HG03025 (cell line): ENCODE results near the gene EFNA3.

ENCODE experiments used
- ATAC-seq: cut with Tn5 transposase; IDR thresholded peaks from one replicate; pipeline ENCODE4 v1.9.1; 2021; ENCODE audit warnings: mild to moderate bottlenecking, moderate library complexity; ENCODE audit not compliant: unreplicated experiment, low FRiP score

EFNA3 gene

DNA sequence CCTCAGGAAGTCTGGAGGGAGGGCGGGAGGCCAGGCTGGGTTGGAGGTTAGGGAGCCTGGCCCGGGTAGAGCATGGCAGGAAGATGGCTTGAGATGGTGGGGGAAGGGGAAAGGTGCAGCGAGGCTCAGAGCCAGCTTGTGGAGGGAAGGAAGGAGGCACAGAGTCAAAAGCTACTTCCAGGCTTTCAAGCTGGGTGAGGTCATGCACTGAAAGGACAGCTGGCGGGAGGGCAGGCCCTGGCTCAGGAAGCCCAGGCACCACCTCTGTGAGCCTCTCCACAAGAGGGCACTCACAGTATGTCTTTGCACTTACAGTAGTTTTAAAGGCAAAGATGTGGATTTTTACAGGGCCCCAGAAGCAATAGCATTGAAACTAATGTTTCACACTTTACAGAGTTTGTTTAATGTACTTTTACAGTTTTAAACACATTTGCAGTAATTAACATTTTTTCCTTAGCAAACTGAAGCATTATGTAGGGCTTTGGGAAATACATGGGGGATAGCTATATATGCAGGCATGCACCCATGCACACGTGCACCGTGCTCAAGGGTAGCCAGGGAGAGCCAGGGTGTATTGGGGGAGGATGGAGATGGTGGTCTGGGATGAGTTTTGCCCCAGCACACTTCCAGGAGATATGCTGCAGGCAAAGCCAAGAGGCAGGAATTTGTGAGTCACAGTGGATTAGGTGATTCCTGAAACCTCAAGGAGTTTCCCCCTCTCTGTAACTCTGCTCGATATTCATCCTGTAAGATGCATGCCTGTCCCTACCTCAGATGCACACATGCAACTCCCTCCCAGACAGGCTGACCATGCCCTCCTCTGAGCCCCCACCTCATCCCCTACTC, 33.6 kb upstream of the EFNA3 start:
- no peak for ATAC-seq

DNA sequence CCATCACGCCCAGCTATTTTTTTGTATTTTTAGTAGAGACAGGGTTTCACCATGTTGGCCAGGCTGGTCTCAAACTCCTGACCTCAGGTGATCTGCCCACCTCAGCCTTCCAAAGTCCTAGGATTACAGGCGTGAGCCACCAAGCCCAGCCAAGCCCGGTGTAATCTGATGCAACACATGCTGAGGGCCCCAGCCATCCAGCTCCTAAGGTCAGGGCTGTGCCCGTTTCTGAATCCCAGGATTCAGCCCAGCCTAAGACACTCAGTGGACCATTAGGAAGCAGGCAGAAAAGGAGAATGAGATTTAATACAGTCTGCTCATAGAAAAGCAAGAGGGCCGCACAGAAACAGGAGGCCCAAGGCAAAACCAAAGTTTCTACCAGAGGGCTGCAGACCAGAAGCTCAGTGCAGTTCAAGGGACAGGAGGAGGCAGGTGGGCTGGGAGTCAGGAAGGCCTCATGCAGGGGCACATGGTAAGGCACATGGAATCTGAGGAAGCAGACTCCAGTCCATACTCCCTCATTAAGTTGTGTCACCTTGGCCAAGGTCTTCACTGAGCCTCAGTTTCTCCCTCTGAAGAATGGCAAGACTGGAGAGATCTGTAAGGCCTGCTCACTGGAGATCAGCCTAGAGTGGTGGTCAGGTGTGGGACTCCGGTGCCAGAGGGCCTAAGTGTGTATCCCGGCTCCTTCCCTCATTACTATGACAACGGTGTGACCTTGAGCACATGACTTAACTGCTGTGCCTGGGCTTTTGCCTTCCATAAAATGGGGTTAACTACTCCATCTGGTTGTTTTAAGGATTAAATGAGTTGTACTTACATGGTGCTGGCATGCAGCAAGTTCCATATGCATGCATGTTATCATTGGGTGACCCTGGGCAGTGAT, 29.9 kb upstream of the EFNA3 start:
- no peak for ATAC-seq

DNA sequence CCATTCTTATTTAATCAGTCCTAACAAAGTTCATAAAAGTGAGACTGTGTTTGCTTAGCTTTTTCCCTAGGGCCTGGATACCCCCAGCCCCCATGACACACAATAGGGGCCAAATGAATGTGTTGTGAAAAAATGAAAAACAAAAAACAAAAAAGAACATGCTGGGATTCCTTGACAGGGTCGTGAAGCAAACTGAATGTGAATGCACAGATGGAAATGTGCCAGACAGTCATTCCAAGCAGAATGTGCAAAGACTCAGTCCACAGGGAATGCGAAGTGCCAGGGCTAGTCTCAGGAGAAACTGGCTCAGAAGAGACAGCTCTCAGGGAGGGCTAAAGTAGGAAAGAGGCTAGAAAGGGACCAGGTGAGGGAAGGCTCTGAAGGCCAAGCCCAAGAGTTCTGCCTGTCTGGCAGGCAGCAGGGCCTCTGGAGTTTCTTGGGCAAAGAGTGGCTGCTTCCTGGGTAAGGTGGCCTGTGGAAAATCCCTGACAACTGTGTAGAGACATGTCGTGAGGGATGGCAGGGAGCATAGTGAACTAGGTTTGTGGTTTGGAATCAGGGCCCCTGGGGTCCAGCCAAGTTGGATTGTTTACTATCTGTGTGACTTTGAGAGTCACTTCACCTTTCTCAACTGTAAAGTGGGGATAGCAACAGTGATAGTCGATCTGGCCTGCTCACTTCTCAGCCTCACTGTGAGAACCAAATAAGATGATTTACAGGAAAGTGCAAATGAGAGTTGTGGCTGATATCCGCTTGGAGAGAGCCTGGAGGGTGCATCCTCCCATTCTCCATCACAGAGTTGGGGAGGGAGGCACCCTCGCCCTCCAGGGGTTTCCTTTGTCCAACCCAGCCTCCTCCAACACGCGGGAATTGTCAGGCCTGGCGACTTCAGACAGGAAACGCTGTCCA, 28.7 kb upstream of the EFNA3 start:
- ATAC-seq = no peak

DNA sequence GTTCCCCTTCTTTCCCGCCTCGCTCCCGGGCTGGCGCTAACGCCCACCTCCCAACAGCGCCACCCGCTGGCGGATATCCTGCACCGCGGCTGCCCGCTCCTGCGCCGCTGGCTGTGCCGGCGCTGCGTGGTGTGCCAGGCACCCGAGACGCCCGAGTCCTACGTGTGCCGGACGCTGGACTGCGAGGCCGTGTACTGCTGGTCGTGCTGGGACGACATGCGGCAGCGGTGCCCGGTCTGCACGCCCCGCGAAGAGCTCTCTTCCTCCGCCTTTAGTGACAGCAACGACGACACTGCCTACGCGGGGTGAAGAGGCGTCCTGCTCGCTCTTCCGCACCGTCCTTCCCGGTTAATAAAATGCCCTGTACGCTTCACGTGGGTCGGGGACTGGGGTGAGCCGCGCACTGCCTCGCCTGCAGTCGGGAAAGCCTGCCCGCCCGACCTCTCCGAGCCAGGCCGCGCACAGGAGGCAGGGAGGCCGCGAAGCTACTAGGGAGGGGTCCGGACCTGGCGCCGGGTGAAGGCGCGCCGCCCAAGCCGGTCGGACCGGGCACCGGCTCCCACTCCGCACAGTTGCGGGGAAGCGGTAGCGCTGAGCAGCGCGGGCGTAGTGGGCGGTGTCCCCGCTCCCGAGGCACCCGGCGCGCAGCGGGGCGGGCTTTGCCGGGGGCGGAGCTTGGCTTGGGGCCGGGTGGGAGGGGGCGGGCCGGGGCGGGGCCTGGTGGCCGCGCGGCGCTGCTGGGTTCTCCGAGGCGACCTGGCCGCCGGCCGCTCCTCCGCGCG, 27.9 kb upstream of the EFNA3 start, which contains the start of gene ADAM15:
Gene ADAM15 (plus strand): TSS at position 757 of the 782 bp plus-strand sequence. CDS start 71 bp downstream, outside the sequence.
- peak; percentile 34 for ATAC-seq

DNA sequence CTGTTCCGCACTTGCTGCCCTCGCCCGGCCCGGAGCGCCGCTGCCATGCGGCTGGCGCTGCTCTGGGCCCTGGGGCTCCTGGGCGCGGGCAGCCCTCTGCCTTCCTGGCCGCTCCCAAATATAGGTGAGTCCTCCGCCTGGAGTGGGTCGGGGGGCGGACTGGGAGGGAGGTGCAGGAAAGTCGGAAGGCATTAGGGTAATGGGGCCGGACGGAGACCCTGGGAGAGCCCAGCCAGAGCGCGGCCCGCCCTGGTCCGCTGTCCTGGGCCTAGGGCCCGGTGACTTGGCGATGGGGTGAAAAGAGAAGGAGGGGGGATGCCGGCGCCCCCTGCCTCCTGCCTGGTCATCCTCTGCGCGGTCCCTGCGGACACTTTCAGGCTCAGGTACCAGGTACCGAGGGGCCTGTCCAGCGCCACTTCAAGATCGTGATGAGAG, 27.3 kb upstream of the EFNA3 start:
- ATAC-seq = peak; percentile 7

DNA sequence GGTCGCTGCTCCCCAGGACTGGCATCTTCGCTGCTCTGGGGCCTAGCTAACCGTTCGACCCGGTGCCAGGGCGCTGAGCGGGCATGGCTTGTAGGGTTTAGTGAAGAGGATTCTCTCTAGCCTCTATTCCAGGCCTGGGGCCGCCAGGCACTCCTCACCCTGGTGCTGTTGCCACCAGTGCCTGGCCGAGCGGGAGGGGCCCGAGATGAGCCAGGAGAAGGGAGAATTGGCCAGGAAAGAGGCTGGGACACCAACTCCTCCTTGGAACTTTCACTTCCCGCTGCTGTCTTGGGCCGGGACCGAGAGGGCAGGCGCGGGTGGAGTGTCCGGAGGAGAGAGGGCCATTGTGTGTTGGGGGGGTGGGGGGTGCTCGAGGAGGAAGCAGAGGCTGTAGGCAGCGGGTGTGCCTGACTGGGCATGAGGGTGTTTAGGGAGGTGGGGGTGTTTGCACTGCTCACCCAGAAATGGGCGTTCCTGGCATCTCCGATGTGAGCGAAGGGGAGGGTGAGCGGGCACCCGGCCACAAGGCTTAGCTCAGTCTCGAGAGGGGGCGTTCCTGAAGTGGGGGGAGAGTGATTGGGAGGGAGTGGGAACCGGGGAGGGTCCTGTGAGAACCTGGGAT, 26.7 kb upstream of the EFNA3 start:
- ATAC-seq = no peak

DNA sequence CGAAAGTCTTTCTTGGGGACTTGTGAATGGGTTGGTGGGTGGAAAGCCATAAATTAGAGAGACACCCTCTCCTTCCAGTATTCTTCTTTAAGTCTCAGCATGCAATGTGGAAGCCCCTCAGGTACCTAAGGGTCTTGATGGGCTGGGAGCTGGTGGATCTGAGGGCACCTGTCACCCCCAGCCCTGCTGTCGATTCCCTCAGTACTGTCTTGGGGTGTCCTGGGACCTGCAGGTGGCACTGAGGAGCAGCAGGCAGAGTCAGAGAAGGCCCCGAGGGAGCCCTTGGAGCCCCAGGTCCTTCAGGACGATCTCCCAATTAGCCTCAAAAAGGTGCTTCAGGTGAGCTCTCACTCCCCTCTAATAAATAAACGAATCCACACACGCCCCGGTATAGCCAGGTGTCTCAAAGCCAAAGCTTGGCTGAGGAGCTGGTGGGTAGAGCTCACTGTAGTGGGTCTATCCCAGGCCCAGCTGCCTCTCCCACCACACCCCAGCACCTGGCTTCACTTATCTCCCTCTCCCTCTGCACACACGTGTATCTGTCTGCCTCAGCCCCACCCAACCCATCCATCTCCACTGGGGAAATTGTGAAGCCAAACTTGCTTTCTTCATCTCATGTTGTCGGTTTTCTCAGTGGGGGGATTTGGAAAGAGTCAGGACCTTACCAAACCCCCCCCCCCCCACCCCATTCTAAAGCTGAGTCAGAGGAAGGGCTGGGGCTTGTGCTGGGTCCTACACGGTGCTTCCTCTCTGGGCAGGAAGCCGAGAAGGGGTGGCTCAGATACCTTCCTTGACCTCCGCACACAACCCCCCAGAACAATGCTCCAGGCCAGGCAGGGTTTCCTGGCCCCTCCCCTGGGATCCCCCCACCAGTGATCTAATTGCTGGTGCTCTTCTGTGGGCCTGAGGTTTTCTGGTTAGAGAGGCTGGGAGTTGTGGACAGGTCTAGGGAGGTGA, 25.9 kb upstream of the EFNA3 start:
- no peak for ATAC-seq

DNA sequence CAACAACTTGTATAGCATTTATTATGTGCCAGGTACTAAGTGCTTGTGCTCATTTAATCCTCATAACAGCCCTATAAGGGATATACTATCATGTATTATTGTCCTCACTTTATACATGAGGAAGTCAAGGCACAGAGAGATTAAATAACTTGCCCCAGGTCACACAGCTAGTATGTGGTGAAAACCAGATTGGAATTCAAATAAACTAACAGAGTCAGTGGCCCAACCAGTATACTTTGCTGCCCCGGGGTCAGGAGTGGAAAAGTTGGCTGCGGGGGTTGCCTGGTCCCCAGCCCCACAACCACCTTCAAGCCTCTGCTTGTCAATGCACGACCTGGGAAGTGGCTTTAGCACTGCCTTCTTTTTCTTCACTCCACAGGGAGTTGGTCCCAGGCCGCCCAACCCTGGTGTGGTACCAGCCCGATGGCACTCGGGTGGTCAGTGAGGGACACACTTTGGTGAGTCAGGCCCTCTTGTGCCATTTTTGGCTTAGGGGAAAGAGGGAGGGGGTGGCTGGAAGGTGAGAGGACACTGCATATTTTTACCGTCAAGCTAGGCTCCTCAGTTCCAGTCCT, 25.0 kb upstream of the EFNA3 start:
- ATAC-seq = no peak

DNA sequence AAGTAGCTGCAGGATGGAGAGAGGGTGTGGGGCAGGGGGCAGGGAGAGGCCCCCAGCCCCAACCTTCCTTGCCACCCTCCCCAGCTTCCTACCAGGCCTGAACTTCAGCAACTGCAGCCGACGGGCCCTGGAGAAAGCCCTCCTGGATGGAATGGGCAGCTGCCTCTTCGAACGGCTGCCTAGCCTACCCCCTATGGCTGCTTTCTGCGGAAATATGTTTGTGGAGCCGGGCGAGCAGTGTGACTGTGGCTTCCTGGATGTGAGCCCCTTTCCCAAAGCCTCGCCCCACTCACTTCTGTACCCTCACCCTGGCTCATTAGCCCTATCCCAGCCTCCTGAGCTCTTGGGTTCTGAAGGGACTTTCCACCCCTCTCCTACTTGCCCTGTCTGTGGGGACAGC, 21.5 kb upstream of the EFNA3 start:
- ATAC-seq = no peak

DNA sequence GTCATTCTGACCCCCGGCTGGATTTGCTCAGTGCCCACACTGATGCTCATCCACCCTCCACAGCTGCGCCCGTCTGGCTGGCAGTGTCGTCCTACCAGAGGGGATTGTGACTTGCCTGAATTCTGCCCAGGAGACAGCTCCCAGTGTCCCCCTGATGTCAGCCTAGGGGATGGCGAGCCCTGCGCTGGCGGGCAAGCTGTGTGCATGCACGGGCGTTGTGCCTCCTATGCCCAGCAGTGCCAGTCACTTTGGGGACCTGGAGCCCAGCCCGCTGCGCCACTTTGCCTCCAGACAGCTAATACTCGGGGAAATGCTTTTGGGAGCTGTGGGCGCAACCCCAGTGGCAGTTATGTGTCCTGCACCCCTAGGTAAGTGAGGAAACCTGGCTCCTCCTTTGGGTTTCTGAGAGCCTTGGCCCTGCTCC, 20.8 kb upstream of the EFNA3 start:
- ATAC-seq = no peak

DNA sequence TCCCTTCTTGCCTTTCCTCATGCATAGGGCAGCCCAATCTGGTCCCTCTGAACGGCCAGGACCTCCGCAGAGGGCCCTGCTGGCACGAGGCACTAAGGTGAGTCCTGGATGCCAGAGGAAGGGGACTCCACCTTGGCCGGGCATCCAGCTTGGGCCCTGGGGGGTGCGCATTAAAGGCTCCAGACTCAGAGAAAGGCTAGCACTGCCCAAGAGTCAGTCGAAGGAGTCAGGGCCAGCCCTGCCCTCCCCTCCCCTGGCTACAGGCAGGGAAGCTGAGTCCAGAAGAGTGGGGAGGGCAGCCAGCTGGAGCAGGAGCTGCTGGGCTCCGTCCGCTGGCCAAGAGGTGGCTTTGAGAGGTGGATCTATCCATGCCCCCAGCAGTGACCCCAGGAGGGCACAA, 17.9 kb upstream of the EFNA3 start:
- ATAC-seq = no peak

DNA sequence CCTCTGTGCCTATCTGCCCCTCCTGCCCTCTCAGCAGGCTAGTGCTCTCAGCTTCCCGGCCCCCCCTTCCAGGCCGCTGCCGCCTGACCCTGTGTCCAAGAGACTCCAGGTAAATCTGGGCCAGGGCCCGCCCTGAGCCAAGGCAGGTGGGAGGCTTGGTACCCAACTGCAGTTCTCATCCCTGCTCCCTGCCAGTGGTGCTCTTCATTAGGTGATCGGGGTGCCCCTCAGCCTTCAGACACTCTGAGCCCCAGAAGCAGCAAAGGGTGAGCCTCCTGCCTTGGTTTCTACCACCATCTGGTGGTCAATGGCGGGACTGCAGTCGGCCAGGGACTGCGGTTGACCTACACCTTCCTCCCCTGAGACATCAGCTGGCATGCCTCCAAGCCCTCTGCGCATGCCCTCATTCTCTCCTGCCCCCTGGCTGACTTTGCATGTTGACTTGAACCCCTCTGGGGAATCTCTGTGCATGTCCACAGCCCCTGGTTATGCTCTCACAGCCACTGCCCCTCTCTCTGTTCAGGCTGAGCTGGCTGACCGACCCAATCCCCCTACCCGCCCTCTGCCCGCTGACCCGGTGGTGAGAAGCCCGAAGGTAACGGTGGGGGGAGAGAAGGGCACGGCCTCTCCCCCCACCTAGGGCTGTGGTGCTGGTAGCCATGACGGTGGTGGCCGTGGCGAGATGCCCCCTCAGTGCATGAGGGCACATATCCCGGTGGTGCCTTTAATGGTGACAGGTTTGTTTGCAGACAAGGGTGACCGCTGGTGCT, 17.1 kb upstream of the EFNA3 start:
- no peak for ATAC-seq

DNA sequence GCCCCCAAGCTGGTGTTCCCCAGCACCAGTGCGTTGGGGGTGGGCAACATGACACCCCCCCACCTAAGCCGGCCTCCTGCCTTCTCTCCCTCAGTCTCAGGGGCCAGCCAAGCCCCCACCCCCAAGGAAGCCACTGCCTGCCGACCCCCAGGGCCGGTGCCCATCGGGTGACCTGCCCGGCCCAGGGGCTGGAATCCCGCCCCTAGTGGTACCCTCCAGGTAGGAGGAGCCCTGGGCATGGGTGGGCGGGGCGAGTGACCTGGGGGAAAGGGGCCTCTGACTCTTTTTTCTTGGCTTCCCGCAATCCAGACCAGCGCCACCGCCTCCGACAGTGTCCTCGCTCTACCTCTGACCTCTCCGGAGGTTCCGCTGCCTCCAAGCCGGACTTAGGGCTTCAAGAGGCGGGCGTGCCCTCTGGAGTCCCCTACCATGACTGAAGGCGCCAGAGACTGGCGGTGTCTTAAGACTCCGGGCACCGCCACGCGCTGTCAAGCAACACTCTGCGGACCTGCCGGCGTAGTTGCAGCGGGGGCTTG, 16.4 kb upstream of the EFNA3 start:
- no peak for ATAC-seq

DNA sequence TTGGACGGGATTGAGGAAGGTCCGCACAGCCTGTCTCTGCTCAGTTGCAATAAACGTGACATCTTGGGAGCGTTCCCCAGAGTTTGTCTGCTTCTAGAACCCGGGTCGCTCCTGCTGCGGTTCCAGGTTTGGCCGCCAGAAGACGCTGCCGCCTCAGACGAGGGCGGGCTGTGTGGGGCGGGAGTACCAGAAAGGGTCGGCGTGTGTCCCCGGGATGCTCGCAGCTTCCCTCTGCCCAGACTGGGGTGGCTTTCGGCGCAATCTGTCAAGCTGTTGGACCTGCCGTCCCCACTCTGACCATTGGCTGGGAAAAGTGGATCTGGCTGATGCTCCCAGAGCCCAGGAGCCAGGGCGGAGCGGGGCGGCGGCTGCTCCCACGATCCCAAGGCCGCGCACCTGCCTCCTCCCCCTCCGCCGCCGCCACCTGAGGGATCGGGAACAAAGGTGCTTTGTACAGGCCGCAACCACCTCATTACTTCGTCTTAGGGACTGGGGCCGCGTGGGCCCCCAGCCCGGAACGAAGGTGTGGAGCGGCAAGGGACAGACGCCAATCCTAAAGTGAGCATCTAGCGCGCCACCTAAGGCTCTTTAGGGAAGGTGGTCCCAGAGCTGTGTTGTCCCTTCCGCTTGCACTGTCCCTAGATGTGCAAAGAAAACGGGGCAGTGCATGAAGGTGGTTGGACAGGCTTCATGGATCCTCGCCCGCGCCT, 15.8 kb upstream of the EFNA3 start:
- ATAC-seq = no peak

DNA sequence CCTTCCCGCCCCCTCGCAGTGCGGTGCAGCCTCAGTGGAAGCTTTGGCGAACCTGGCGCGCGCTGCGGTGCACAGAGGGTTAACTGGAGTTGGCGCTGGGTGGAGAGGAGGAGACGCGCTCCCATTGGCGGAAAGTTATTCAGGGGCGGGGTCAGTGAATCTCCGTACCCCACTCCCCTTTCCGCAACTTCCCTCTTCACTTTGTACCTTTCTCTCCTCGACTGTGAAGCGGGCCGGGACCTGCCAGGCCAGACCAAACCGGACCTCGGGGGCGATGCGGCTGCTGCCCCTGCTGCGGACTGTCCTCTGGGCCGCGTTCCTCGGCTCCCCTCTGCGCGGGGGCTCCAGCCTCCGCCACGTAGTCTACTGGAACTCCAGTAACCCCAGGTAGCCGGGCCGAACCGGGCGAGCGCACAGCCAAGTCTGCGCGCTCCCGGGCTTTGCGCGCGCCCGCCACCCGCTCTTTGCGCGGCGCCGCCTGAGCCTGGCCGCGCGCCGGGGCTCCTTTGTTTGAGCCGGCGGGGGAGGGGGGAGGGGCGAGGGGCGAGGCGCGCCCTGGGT, 15.0 kb upstream of the EFNA3 start, which contains the start of gene EFNA4:
Gene EFNA4 (plus strand): TSS at position 191 of the 561 bp plus-strand sequence. CDS start 84 bp downstream, at position 275.
- ATAC-seq = peak; percentile 71
